ENCODE measurements around the gene NPPA. TPM values are rescaled to one million over a fixed set of nuclear protein-coding genes. Genes with fewer than 3 reads are reported as not detected.
A peak's percentile ranks its signal among the peaks of the same experiment; 100 is the strongest.

NPPA gene
- polyA plus RNA-seq, 1 of the 3 experiments (the other 2 are of a cell fraction): not detected

DNA sequence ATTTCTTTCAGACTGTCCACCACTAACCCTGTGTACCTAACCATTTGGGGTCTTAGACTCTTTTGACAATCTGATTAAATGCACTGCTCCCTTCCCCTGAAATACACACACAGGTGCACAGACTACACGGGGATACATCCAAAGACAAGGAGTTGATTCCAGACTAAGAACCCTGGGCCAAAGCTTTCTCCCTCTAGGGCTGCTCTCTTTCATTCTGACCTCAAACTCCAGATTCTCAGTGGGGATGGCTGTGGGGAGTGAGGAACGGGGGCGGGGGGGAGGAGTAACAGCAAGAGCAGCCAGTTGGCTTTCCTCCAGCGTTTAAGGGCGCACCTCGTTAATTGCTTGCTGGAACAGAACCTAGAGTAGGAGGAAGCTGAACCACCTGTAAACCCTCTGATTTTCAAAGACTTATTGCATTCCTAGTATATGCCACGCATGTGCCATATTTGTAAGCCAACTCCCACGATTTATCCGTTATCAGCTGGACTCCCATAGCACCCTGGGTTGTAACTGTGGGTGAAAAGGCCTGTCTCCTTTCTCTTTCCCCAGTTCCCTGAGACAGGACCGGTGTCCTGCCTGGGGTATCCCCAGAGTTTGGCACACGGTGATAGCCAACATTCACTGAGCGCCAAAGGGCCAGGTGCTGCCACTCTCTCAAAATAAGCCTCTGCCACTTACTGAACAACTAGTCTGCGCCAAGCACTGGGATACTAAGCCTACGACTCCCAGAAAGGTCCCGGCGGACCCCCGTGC, 42.7 kb downstream of the NPPA start:
- peak overlapping the region; percentile 79 to 91 for H3K27ac ChIP-seq (ENCODE audit: low read depth in 2 of 2, low read length in 1 of 2)
- H3K9me2 ChIP-seq: no peaks in the 10 kb centered on the region
- peak overlapping the region; percentile 87 to 96 for H3K4me3 ChIP-seq (ENCODE audit: low read depth in 2 of 2, low read length in 1 of 2)
- peaks cover 34 to 35% of the 10 kb centered on the region in 2 experiments; a peak in 3 of 4 replicates for H3K4me1 ChIP-seq (ENCODE audit: control insufficient read depth in 1 of 2, insufficient read depth in 2 of 2, low read depth in 1 of 2, low read length in 1 of 2)
- H3K27me3 ChIP-seq (ENCODE audit: insufficient read depth): no peaks in the 10 kb centered on the region
- peak overlapping the region; percentile 89 for H3K9ac ChIP-seq
- no peaks in the 10 kb centered on the region for H4K20me1 ChIP-seq (ENCODE audit: insufficient read depth)
- peak overlapping the region; percentile 71 for H2AFZ ChIP-seq (ENCODE audit: low read depth)
- H3K36me3 ChIP-seq (replicated peaks in 1 of 2; ENCODE audit: control insufficient read depth in 1 of 2, insufficient read depth in 2 of 2, low read length in 1 of 2): peaks cover 28 to 34% of the 10 kb centered on the region in 2 experiments
- POLR2A ChIA-PET: interaction anchor here (0.7 kb wide), 1 partner anchor 18 kb away, joined by 3 read pairs; no protein-coding TSS in a partner anchor
- peak; percentile 47 for DNase-seq
- CTCF ChIA-PET: no interaction called here
- H3K79me2 ChIP-seq (ENCODE audit: insufficient read depth): peaks cover 37% of the 10 kb centered on the region
- TF ChIP-seq NRF1 (IDR thresholded peaks at IDR 0.05; ENCODE audit: low read depth, low read length) (no peak), NFIC (IDR thresholded peaks at IDR 0.05; ENCODE audit: borderline replicate concordance) (0 out of 2 replicates have a peak, but pooled peaks have one; percentile 9), EZH2phosphoT487 (IDR thresholded peaks at IDR 0.05; ENCODE audit: borderline replicate concordance, low read depth) (no peak), RAD21 (IDR thresholded peaks at IDR 0.05; ENCODE audit: low read length) (no peak), YY1 (IDR thresholded peaks at IDR 0.05; ENCODE audit: low read depth) (no peak), ELF1 (IDR thresholded peaks at IDR 0.05) (no peak), EP300 (IDR thresholded peaks at IDR 0.05; ENCODE audit: borderline replicate concordance in 1 of 2, low read depth in 1 of 2, low read length in 1 of 2) (0 out of 4 replicates have a peak, but pooled peaks of 1 of the 2 experiments have one; percentile 5), TEAD4 (IDR thresholded peaks at IDR 0.05; ENCODE audit: borderline replicate concordance, insufficient read depth) (no peak), TAF1 (IDR thresholded peaks at IDR 0.05; ENCODE audit: borderline replicate concordance, low read depth, low read length) (no peak), SMC3 (IDR thresholded peaks at IDR 0.05; ENCODE audit: low read depth, low read length) (no peak)
- TF ChIP-seq, protein P1, sequence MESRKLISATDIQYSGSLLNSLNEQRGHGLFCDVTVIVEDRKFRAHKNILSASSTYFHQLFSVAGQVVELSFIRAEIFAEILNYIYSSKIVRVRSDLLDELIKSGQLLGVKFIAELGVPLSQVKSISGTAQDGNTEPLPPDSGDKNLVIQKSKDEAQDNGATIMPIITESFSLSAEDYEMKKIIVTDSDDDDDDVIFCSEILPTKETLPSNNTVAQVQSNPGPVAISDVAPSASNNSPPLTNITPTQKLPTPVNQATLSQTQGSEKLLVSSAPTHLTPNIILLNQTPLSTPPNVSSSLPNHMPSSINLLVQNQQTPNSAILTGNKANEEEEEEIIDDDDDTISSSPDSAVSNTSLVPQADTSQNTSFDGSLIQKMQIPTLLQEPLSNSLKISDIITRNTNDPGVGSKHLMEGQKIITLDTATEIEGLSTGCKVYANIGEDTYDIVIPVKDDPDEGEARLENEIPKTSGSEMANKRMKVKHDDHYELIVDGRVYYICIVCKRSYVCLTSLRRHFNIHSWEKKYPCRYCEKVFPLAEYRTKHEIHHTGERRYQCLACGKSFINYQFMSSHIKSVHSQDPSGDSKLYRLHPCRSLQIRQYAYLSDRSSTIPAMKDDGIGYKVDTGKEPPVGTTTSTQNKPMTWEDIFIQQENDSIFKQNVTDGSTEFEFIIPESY (IDR thresholded peaks at IDR 0.05; ENCODE audit: borderline replicate concordance, low read depth): no peak
- TF ChIP-seq, protein P2, sequence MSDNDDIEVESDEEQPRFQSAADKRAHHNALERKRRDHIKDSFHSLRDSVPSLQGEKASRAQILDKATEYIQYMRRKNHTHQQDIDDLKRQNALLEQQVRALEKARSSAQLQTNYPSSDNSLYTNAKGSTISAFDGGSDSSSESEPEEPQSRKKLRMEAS (IDR thresholded peaks at IDR 0.05; ENCODE audit: low read depth): no peak
- TF ChIP-seq, protein P3, sequence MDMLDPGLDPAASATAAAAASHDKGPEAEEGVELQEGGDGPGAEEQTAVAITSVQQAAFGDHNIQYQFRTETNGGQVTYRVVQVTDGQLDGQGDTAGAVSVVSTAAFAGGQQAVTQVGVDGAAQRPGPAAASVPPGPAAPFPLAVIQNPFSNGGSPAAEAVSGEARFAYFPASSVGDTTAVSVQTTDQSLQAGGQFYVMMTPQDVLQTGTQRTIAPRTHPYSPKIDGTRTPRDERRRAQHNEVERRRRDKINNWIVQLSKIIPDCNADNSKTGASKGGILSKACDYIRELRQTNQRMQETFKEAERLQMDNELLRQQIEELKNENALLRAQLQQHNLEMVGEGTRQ (IDR thresholded peaks at IDR 0.05; ENCODE audit: borderline replicate concordance, low read depth, low read length): no peak
- TF ChIP-seq, protein P4, sequence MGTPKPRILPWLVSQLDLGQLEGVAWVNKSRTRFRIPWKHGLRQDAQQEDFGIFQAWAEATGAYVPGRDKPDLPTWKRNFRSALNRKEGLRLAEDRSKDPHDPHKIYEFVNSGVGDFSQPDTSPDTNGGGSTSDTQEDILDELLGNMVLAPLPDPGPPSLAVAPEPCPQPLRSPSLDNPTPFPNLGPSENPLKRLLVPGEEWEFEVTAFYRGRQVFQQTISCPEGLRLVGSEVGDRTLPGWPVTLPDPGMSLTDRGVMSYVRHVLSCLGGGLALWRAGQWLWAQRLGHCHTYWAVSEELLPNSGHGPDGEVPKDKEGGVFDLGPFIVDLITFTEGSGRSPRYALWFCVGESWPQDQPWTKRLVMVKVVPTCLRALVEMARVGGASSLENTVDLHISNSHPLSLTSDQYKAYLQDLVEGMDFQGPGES (IDR thresholded peaks at IDR 0.05; ENCODE audit: low read depth, low read length): no peak
- H3F3A ChIP-seq (replicated peaks; ENCODE audit: insufficient read depth): no peaks in the 10 kb centered on the region
- no peaks in the 10 kb centered on the region for H3K9me3 ChIP-seq
- WGBS (ENCODE audit: low lambda C conversion rate): 9% methylated on average over 15 of the region's 17 CpGs
- peak overlapping the region; percentile 100 for H3K4me2 ChIP-seq

Measured in SK-N-SH (cell line).